Measurements from ENCODE around the gene CARM1. TPM values are rescaled to one million over a fixed set of nuclear protein-coding genes. Genes with fewer than 3 reads are reported as not detected.
"Not testable (repeated sequence)": the region's sequence is repeated elsewhere in the genome, so short reads cannot be mapped to it uniquely, and the experiment has no call there.

Gene CARM1
- total RNA-seq, 2 donors from 2014 or later: 53.3 to 75.9 TPM

DNA sequence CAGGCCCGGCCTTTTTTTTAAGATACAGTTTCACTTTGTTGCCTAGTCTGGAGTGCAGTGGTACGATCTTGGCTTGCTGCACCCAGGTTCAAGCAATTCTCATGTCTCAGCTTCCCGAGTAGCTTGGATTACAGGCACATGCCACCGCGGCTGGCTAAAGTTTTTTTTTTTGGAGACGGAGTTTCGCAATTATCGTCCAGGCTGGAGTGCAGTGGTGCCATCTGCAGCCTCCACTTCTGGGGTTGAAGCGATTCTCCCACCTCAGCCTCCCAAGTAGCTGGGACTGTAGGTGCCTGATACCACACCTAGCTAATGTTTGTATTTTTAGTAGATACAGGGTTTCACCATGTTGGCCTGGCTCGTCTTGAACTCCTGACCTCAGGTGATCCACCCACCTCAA, 4.9 kb upstream of the CARM1 start:
- no peak for TF ChIP-seq CTCF (IDR thresholded peaks at IDR 0.05)
- Histone ChIP-seq H3K9me3 (no peaks in the 10 kb centered on the region), H3K27ac (no peak overlapping the region), H3K4me3 (no peak overlapping the region), H3K4me1 (peaks cover 8% of the 10 kb centered on the region), H3K36me3 (no peaks in the 10 kb centered on the region), H3K27me3 (no peaks in the 10 kb centered on the region), H3K9ac (ENCODE audit: low read depth in 2 of 2, low read length in 2 of 2) (no peak overlapping the region)
- intact Hi-C loops (cut with DNase I): no loop called here
- no peak for DNase-seq

DNA sequence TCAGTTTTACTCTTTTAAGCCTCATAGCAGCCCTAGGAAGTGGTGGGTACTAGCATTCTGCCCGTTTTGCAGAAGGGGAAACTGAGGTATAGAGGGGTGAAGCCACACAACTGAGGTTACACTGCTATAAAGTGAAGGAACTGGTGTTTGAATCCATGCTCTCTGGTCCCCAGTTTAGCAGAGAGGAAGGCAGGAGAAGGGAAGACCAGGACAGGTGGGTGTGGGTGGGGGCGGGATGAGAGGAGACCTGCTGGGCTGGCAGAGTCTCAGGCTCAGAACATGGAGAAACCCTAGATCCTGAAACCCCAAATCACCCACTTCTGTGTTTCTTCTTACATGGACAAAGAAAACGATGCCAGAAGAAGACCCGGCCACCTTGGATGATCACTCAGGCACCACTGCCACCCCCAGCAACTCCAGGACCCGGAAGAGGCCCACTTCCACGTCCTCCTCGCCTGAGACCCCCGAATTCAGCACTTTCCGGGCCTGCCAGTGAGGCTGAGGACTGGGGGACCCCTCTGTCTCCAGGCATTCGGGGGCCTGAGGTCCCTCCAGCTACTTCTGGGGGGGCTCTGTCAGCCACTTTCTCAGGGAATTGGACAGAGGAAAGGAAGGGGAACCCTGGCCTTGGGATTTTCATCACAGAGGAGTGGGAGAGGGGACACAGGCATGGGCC, 2.3 kb upstream of the CARM1 start:
- H3K4me1 ChIP-seq: peaks cover 4% of the 10 kb centered on the region
- no peaks in the 10 kb centered on the region for H3K36me3 ChIP-seq
- no peaks in the 10 kb centered on the region for H3K27me3 ChIP-seq
- no peak overlapping the region for H3K9ac ChIP-seq (ENCODE audit: low read depth in 2 of 2, low read length in 2 of 2)
- no peak overlapping the region for H3K4me3 ChIP-seq
- H3K9me3 ChIP-seq: no peaks in the 10 kb centered on the region
- intact Hi-C loops (cut with DNase I): no loop called here
- no peak for DNase-seq
- TF ChIP-seq CTCF (IDR thresholded peaks at IDR 0.05): no peak
- no peak overlapping the region for H3K27ac ChIP-seq

DNA sequence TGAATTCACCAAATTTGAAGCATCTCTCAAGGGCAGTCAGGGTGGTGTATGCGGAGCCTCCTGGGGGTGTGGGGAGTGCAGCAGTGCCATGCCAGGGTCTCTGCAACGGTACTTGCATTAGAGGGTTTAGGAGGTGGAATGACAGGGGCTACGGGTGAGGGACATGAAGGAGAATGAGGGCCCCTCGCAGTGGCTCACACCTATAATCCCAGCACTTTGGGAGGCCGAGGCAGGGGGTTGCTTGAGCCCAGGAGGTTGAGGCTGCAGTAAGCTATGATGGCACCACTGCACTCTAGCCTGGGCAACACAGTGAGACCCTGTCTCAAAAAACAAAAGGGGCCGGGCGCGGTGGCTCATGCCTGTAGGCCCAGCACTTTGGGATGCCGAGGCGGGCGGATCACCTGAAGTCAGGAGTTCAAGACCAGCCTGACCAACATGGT, 1.5 kb upstream of the CARM1 start:
- not testable (repeated sequence) for H3K27me3 ChIP-seq; H3K36me3 ChIP-seq; H3K4me3 ChIP-seq; H3K9me3 ChIP-seq; H3K9ac ChIP-seq (ENCODE audit: low read depth in 2 of 2, low read length in 2 of 2); H3K4me1 ChIP-seq; H3K27ac ChIP-seq
- peak; percentile 49 for DNase-seq
- intact Hi-C loops (cut with DNase I): loop anchor here (5.0 kb wide), 1 partner anchor 57 kb away; the partner anchor contains the start of genes TIMM29 and YIPF2

GRCh38 chr19:10870501-10870954, 825 bp upstream of the CARM1 start:
- H3K27ac ChIP-seq: peak overlapping the region; percentile 62
- no peaks in the 10 kb centered on the region for H3K36me3 ChIP-seq
- no peak for DNase-seq
- H3K4me3 ChIP-seq: peak overlapping the region; percentile 31
- H3K9me3 ChIP-seq: no peaks in the 10 kb centered on the region
- H3K4me1 ChIP-seq: no peaks in the 10 kb centered on the region
- H3K9ac ChIP-seq (ENCODE audit: low read depth in 2 of 2, low read length in 2 of 2): peak overlapping the region; percentile 67 to 70
- intact Hi-C loops (cut with DNase I): loop anchor here (5.0 kb wide), 1 partner anchor 57 kb away; the partner anchor contains the start of genes TIMM29 and YIPF2
- TF ChIP-seq CTCF (IDR thresholded peaks at IDR 0.05): no peak
- no peaks in the 10 kb centered on the region for H3K27me3 ChIP-seq

DNA sequence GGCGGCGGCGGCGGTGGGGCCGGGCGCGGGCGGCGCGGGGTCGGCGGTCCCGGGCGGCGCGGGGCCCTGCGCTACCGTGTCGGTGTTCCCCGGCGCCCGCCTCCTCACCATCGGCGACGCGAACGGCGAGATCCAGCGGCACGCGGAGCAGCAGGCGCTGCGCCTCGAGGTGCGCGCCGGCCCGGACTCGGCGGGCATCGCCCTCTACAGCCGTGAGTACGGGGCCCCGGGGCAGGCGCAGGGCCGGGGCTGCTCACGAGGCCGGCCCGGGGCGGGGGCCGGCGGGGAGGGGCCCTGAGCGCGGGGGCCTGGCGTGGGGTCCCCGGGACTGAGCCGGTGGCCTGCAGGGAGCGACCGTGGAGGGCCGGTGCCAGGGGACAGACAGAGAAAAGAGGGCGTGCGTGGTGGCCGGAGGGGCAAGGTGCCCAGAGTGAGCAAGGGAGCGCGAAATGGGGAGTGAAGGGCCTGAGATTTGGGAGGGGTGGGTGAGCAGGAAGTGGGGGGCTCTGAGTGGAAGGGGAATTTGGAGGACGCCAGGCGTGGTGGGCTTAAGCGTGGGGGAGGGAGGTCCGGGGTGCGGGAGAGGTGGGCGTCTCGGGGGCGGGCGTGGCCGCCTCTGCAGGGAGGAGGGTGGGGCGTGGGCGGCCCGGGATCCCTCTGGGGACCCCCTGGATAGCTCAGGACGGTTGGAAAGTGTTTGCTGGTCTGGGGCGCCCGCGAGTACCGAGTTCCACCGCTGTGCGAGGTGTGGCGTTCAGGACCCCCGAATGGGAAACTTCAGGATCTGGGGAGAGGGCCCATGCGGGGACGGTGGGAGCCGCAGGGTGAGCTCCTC, 575 bp downstream of the CARM1 start:
- intact Hi-C loops (cut with DNase I): loop anchor here (5.0 kb wide), 1 partner anchor 55 kb away; the partner anchor contains the start of genes TIMM29 and YIPF2
- DNase-seq: peak; percentile 60

More for the DNA sequence above, 575 bp downstream of the CARM1 start:
- H3K9ac ChIP-seq (ENCODE audit: low read depth in 2 of 2, low read length in 2 of 2): peak overlapping the region; percentile 71 to 81
- peak; percentile 20 for TF ChIP-seq CTCF (IDR thresholded peaks at IDR 0.05)
- H3K27me3 ChIP-seq: no peaks in the 10 kb centered on the region
- H3K9me3 ChIP-seq: no peaks in the 10 kb centered on the region
- peak overlapping the region; percentile 75 for H3K27ac ChIP-seq
- H3K4me3 ChIP-seq: peak overlapping the region; percentile 65
- no peaks in the 10 kb centered on the region for H3K36me3 ChIP-seq
- no peaks in the 10 kb centered on the region for H3K4me1 ChIP-seq
